Neutrophil (primary cell): ENCODE measurements around the gene ARHGDIG.
"Not testable (repeated sequence)": the region's sequence is repeated elsewhere in the genome, so short reads cannot be mapped to it uniquely, and the experiment has no call there.

Experiments
- H3K27ac ChIP-seq: fragments of 200-600 bp; sonication (generic); 2 replicates; pipeline ENCODE4 v1.5.1; 2016; ENCODE audit warnings: mild to moderate bottlenecking, moderate library complexity
- H3K27me3 ChIP-seq: fragments of 200-600 bp; sonication (generic); 2 replicates; pipeline ENCODE4 v1.6.0; 2016; ENCODE audit warnings: mild to moderate bottlenecking
- H3K36me3 ChIP-seq: fragments of 200-600 bp; sonication (generic); 2 replicates; pipeline ENCODE4 v1.5.1; 2017
- H3K4me1 ChIP-seq, 2 experiments: fragments of 200-600 bp in 1 of 2; sonication (generic) in 1 of 2; 1 replicate in 1 of 2; 2 replicates in 1 of 2; pipeline versions ENCODE4 v1.5.1 to v1.6.1; 2013 to 2016; ENCODE audit warnings: low read depth in 1 of 2, low read length in 1 of 2, mild to moderate bottlenecking in 1 of 2, moderate library complexity in 1 of 2; ENCODE audit not compliant: control insufficient read depth in 1 of 2, insufficient read depth in 1 of 2
- H3K4me3 ChIP-seq, 2 experiments: fragments of 200-600 bp in 1 of 2; sonication (generic) in 1 of 2; 1 replicate in 1 of 2; 2 replicates in 1 of 2; pipeline ENCODE4 v1.5.1; 2013 to 2016; ENCODE audit warnings: low read depth in 1 of 2, low read length in 1 of 2, mild to moderate bottlenecking in 1 of 2, moderate library complexity in 1 of 2
- H3K9me3 ChIP-seq: fragments of 200-600 bp; sonication (generic); 2 replicates; pipeline ENCODE4 v1.5.1; 2016
- CTCF ChIP-seq: fragments of 200-600 bp; sonication (generic); IDR thresholded peaks from 2 replicates; pipeline ENCODE4 v1.5.1; 2016; ENCODE audit warnings: antibody characterized with exemption

ARHGDIG gene

GRCh38 chr16:322476-323143 lies 42.2 kb downstream of the ARHGDIG start:
- H3K9me3 ChIP-seq, result no peaks in the 10 kb centered on the region
- H3K27me3 ChIP-seq, result no peaks in the 10 kb centered on the region
- H3K4me3 ChIP-seq, result no peak overlapping the region
- H3K36me3 ChIP-seq, result peaks cover 32% of the 10 kb centered on the region
- peaks cover 46 to 60% of the 10 kb centered on the region in 2 experiments for H3K4me1 ChIP-seq
- peak overlapping the region; percentile 57 for H3K27ac ChIP-seq
- TF ChIP-seq CTCF, result no peak

- Histone ChIP-seq H3K27me3 (no peaks in the 10 kb centered on the region), H3K4me3 (peak overlapping the region; percentile 61 to 66), H3K27ac (peak overlapping the region; percentile 94), H3K4me1 (peaks cover 52 to 74% of the 10 kb centered on the region in 2 experiments), H3K36me3 (peaks cover 17% of the 10 kb centered on the region), H3K9me3 (no peaks in the 10 kb centered on the region)
- no peak for TF ChIP-seq CTCF
These were observed 43.7 kb downstream of the ARHGDIG start for GRCh38 chr16:324201-324450.

GRCh38 chr16:324451-325334 lies 44.3 kb downstream of the ARHGDIG start:
- TF ChIP-seq CTCF, result no peak
- Histone ChIP-seq H3K4me1 (peaks cover 52 to 74% of the 10 kb centered on the region in 2 experiments), H3K27ac (peak overlapping the region; percentile 94), H3K36me3 (peaks cover 11% of the 10 kb centered on the region), H3K27me3 (no peaks in the 10 kb centered on the region), H3K9me3 (no peaks in the 10 kb centered on the region), H3K4me3 (peak overlapping the region; percentile 61 to 66)

- Histone ChIP-seq H3K27me3 (no peaks in the 10 kb centered on the region), H3K4me3 (peak overlapping the region; percentile 61 to 66), H3K36me3 (peaks cover 11% of the 10 kb centered on the region), H3K9me3 (no peaks in the 10 kb centered on the region), H3K27ac (peak overlapping the region; percentile 94), H3K4me1 (peaks cover 57 to 71% of the 10 kb centered on the region in 2 experiments)
- no peak for TF ChIP-seq CTCF
These were observed 45.2 kb downstream of the ARHGDIG start for GRCh38 chr16:325375-326145.

- no peak for TF ChIP-seq CTCF
- no peak overlapping the region for H3K4me3 ChIP-seq
- H3K27me3 ChIP-seq, result no peaks in the 10 kb centered on the region
- H3K36me3 ChIP-seq, result no peaks in the 10 kb centered on the region
- no peak overlapping the region for H3K27ac ChIP-seq
- H3K9me3 ChIP-seq, result no peaks in the 10 kb centered on the region
- peaks cover 55 to 64% of the 10 kb centered on the region in 2 experiments for H3K4me1 ChIP-seq
These were observed 50.4 kb downstream of the ARHGDIG start for GRCh38 chr16:330741-331140.

GRCh38 chr16:331181-331814 lies 50.9 kb downstream of the ARHGDIG start:
- H3K27me3 ChIP-seq, H3K27ac ChIP-seq, H3K9me3 ChIP-seq, H3K36me3 ChIP-seq, H3K4me3 ChIP-seq: not testable (repeated sequence)
- H3K4me1 ChIP-seq, result peaks cover 57 to 64% of the 10 kb centered on the region in 2 experiments
